ENCODE data around the gene EGF. TPM values are rescaled to one million over a fixed set of nuclear protein-coding genes. Genes with fewer than 3 reads are reported as not detected.

EGF gene
- polyA plus RNA-seq, 1 donor from 2014 or later = not detected

DNA sequence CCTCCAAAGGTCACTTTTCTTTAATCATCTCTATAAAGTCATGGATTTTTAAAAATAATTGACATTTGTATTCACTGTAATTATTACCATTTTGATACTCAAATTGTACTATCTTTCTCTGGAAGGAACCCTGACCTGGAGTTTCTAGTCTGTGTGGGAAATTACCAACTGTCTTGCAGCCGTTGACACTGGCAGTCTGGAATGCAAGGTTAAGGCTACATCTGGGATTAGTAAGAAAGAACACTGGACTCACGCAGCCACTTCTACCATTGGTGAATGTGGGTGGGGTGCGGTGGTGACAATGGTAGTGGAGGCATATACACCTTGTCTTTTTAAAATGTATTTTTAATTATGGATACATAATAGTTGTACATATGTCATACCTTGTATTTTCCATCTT lies 40.9 kb downstream of the EGF start:
- no peaks in the 10 kb centered on the region for H3K27me3 ChIP-seq (ENCODE audit: insufficient read depth, low read depth, low read length)
- H2AFZ ChIP-seq (ENCODE audit: low read depth, low read length) = no peak overlapping the region
- no peak overlapping the region for H3K9ac ChIP-seq (ENCODE audit: low read length)
- H3K4me3 ChIP-seq (ENCODE audit: low read length) = no peak overlapping the region
- no peaks in the 10 kb centered on the region for H3F3A ChIP-seq (ENCODE audit: insufficient read depth, low read length, poor library complexity, severe bottlenecking)
- H3K27ac ChIP-seq (ENCODE audit: low read length) = no peak overlapping the region
- TF ChIP-seq RAD21 (conservative IDR thresholded peaks at IDR 0.05) = no peak
- no peak for TF ChIP-seq SMC3 (conservative IDR thresholded peaks at IDR 0.05; ENCODE audit: poor library complexity)
- no peak for TF ChIP-seq MXI1 (conservative IDR thresholded peaks at IDR 0.05; ENCODE audit: poor library complexity, severe bottlenecking)
- no peak for TF ChIP-seq CTCF (IDR thresholded peaks at IDR 0.05; ENCODE audit: poor library complexity, severe bottlenecking)
- TF ChIP-seq POLR2AphosphoS5 (IDR thresholded peaks at IDR 0.05) = no peak
- TF ChIP-seq, protein P1, sequence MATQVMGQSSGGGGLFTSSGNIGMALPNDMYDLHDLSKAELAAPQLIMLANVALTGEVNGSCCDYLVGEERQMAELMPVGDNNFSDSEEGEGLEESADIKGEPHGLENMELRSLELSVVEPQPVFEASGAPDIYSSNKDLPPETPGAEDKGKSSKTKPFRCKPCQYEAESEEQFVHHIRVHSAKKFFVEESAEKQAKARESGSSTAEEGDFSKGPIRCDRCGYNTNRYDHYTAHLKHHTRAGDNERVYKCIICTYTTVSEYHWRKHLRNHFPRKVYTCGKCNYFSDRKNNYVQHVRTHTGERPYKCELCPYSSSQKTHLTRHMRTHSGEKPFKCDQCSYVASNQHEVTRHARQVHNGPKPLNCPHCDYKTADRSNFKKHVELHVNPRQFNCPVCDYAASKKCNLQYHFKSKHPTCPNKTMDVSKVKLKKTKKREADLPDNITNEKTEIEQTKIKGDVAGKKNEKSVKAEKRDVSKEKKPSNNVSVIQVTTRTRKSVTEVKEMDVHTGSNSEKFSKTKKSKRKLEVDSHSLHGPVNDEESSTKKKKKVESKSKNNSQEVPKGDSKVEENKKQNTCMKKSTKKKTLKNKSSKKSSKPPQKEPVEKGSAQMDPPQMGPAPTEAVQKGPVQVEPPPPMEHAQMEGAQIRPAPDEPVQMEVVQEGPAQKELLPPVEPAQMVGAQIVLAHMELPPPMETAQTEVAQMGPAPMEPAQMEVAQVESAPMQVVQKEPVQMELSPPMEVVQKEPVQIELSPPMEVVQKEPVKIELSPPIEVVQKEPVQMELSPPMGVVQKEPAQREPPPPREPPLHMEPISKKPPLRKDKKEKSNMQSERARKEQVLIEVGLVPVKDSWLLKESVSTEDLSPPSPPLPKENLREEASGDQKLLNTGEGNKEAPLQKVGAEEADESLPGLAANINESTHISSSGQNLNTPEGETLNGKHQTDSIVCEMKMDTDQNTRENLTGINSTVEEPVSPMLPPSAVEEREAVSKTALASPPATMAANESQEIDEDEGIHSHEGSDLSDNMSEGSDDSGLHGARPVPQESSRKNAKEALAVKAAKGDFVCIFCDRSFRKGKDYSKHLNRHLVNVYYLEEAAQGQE (IDR thresholded peaks at IDR 0.05; ENCODE audit: borderline replicate concordance) = no peak
- no peak for TF ChIP-seq EZH2 (IDR thresholded peaks at IDR 0.05; ENCODE audit: borderline replicate concordance, insufficient read depth, low read length, poor library complexity, severe bottlenecking)
- TF ChIP-seq TAF1 (IDR thresholded peaks at IDR 0.05; ENCODE audit: low read depth) = no peak
- no peak for TF ChIP-seq EP300 (conservative IDR thresholded peaks at IDR 0.05; ENCODE audit: poor library complexity, severe bottlenecking)
- H3K9me3 ChIP-seq (ENCODE audit: low read length) = no peaks in the 10 kb centered on the region
- no peaks in the 10 kb centered on the region for H3K9me2 ChIP-seq (ENCODE audit: insufficient read depth, low read length)
- no peaks in the 10 kb centered on the region for H4K20me1 ChIP-seq (ENCODE audit: insufficient read depth)
- no peak overlapping the region for H3K4me2 ChIP-seq (ENCODE audit: low read length)
- no peaks in the 10 kb centered on the region for H3K36me3 ChIP-seq (ENCODE audit: insufficient read depth, low read length)
- no peaks in the 10 kb centered on the region for H3K79me2 ChIP-seq (replicated peaks; ENCODE audit: insufficient read depth, low read length)

GRCh38 chr4:109955146-109955545 lies 42.5 kb downstream of the EGF start:
- H2AFZ ChIP-seq (ENCODE audit: low read depth, low read length) = no peak overlapping the region
- no peak overlapping the region for H3K4me2 ChIP-seq (ENCODE audit: low read length)
- no peaks in the 10 kb centered on the region for H3K9me3 ChIP-seq (ENCODE audit: low read length)
- no peaks in the 10 kb centered on the region for H3K9me2 ChIP-seq (ENCODE audit: insufficient read depth, low read length)
- H3K79me2 ChIP-seq (replicated peaks; ENCODE audit: insufficient read depth, low read length) = no peaks in the 10 kb centered on the region
- TF ChIP-seq CTCF (IDR thresholded peaks at IDR 0.05; ENCODE audit: poor library complexity, severe bottlenecking) = no peak
- TF ChIP-seq EZH2 (IDR thresholded peaks at IDR 0.05; ENCODE audit: borderline replicate concordance, insufficient read depth, low read length, poor library complexity, severe bottlenecking) = no peak
- no peak for TF ChIP-seq POLR2AphosphoS5 (IDR thresholded peaks at IDR 0.05)
- no peak for TF ChIP-seq MXI1 (conservative IDR thresholded peaks at IDR 0.05; ENCODE audit: poor library complexity, severe bottlenecking)
- no peak for TF ChIP-seq RAD21 (conservative IDR thresholded peaks at IDR 0.05)
- TF ChIP-seq SMC3 (conservative IDR thresholded peaks at IDR 0.05; ENCODE audit: poor library complexity) = no peak
- TF ChIP-seq TAF1 (IDR thresholded peaks at IDR 0.05; ENCODE audit: low read depth) = no peak
- TF ChIP-seq EP300 (conservative IDR thresholded peaks at IDR 0.05; ENCODE audit: poor library complexity, severe bottlenecking) = no peak
- TF ChIP-seq, protein P1 (IDR thresholded peaks at IDR 0.05; ENCODE audit: borderline replicate concordance) = no peak
- H3K27me3 ChIP-seq (ENCODE audit: insufficient read depth, low read depth, low read length) = no peaks in the 10 kb centered on the region
- H3K4me3 ChIP-seq (ENCODE audit: low read length) = no peak overlapping the region
- H3F3A ChIP-seq (ENCODE audit: insufficient read depth, low read length, poor library complexity, severe bottlenecking) = no peaks in the 10 kb centered on the region
- H3K36me3 ChIP-seq (ENCODE audit: insufficient read depth, low read length) = no peaks in the 10 kb centered on the region
- no peaks in the 10 kb centered on the region for H4K20me1 ChIP-seq (ENCODE audit: insufficient read depth)
- H3K9ac ChIP-seq (ENCODE audit: low read length) = no peak overlapping the region
- H3K27ac ChIP-seq (ENCODE audit: low read length) = no peak overlapping the region
